AG10803 (cell line): ENCODE results near the gene LHFPL3.
"Not testable (repeated sequence)": the region's sequence is repeated elsewhere in the genome, so short reads cannot be mapped to it uniquely, and the experiment has no call there.

ENCODE experiments used
- DNase-seq: peaks from one replicate; pipeline ENCODE4 v3.0.0; 2010; ENCODE audit warnings: low read depth
- H3K4me3 ChIP-seq: 2 replicates; pipeline ENCODE4 v1.5.1; 2011; ENCODE audit warnings: mild to moderate bottlenecking, low read length, control low read depth
- TF ChIP-seq, protein P1 (sequence below): conservative IDR thresholded peaks from 2 replicates; pipeline ENCODE4 v1.5.1; 2011; ENCODE audit warnings: mild to moderate bottlenecking, low read length, control low read depth, inconsistent platforms

LHFPL3 gene

DNA sequence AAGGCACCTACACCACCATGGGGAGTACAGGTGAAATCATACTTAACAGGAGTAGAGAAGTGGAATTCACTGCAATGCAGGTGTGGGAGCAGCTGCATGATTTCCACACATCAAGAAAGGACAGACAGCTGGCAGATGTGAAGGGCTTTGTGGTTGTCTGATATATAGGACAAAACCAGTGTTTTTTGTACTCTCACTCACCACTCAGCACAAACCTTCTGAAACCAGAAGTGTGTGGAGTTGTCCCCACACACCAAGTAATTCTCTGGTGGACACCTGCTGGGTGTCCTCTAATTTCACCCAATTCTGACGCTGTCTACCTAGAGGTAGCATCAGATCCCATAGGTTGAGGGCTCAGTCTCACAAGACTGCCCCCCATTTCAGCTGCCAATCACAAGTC, 357.9 kb downstream of the LHFPL3 start:
- TF ChIP-seq, protein P1, sequence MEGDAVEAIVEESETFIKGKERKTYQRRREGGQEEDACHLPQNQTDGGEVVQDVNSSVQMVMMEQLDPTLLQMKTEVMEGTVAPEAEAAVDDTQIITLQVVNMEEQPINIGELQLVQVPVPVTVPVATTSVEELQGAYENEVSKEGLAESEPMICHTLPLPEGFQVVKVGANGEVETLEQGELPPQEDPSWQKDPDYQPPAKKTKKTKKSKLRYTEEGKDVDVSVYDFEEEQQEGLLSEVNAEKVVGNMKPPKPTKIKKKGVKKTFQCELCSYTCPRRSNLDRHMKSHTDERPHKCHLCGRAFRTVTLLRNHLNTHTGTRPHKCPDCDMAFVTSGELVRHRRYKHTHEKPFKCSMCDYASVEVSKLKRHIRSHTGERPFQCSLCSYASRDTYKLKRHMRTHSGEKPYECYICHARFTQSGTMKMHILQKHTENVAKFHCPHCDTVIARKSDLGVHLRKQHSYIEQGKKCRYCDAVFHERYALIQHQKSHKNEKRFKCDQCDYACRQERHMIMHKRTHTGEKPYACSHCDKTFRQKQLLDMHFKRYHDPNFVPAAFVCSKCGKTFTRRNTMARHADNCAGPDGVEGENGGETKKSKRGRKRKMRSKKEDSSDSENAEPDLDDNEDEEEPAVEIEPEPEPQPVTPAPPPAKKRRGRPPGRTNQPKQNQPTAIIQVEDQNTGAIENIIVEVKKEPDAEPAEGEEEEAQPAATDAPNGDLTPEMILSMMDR, result no peak
- no peak for DNase-seq
- H3K4me3 ChIP-seq, result no peak overlapping the region

DNA sequence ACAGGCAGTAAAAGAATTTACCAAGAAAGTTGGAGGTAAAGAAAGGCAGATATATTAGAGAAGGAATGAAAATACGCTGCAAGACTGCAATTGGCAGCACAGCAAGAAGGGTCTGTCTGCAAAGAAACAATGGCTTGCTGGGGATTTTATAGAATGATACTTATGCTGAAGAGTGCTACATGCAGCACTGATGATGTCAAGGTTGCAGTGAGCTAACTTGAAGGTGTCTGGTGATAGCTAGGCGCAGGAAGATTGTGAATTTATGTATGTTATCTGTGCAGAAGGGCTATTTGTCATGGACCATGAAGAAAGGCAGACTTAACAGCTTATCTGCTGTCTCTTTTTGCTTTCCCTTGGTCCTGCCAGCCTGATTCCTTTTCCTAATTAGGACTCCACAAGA, 366.3 kb downstream of the LHFPL3 start:
- H3K4me3 ChIP-seq, result no peak overlapping the region
- TF ChIP-seq, protein P1, result no peak
- no peak for DNase-seq

DNA sequence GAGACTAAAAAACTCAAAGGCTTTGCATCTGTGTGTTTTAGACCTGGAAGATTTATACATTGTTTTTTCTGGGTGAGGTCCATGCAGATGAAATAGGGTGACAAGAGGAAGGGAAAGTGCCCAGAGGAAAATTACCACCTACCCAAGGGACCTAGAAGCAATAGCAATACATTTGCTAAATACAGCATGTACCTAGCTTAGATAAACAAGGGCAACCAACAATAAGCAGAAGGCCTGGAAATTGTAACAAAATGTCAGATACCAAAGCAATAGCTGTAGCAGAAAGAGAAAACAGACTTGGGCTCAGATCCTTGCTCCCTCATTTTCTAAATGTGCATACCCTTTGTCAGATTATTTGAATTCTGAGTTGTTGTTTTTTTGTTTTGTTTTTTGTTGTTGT, 367.2 kb downstream of the LHFPL3 start:
- no peak overlapping the region for H3K4me3 ChIP-seq
- no peak for DNase-seq
- TF ChIP-seq, protein P1, result no peak

DNA sequence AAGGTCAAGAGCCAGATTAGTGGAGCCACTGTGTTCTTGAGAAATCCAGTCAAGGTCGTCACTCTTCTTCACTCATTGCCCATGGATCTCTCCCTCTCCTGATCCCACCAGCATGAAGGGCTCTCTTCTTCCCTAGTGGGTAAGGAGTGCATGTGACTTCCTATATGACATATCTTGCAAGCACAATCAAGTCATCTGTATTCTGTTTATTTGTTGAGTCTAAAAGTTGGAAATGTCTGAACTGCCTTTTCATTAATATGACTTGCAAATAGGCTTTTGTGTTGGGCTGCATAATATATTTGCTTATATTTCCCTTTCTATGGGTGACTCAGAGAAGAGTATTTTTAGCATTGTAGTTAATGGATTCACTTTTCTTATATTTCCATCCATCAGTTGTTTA, 371.9 kb downstream of the LHFPL3 start:
- TF ChIP-seq, protein P1, result no peak
- DNase-seq, result no peak
- no peak overlapping the region for H3K4me3 ChIP-seq

DNA sequence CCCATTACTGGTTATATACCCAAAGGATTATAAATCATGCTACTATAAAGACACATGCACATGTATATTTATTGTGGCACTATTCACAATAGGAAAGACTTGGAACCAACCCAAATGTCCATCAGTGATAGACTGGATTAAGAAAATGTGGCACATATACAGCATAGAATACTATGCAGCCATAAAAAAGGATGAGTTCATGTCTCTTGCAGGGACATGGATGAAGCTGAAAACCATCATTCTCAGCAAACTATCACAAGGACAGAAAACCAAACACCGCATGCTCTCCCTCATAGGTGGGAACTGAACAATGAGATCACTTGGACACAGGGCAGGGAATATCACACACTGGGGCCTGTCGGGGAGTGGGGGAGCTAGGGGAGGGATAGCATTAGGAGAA, 392.6 kb downstream of the LHFPL3 start:
- DNase-seq, H3K4me3 ChIP-seq: not testable (repeated sequence)

DNA sequence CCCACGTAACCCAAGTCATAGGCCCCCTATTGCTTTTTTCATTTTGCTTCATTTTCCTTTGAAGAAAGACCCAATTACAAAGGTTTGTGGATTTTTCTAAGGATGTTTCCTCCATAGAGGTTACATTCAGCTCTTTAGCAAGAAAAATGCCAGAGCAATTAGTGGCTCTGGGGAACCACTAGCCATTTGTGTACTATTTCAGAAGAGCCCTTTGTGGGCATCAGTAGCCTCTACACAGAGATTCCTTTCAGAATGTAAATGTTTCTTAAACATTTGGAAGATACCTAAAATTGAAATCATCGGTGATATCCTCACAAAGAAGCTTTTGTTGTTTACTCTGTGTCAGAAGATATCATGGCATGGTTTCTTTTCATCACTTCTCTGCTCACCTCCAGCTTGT, 394.6 kb downstream of the LHFPL3 start:
- no peak for DNase-seq
- TF ChIP-seq, protein P1, result no peak
- no peak overlapping the region for H3K4me3 ChIP-seq

DNA sequence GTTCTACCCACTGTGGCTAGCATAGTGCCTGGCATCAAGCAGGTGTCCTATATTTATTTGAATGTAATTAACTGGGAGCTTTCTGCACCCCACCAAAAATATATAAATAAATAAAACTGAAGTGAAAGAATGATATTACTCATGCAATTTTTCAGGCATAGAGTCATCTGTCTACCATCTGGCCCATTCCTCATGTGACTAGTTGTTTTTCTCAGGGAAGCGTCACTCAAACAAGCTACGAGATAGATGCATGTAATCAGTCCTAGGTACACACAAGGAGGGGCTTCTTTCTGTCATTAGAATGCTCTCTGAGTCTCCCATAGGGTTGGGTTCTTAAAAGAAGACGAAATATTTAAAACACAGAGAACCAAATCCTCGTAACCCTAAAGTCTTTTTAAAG, 430.1 kb downstream of the LHFPL3 start:
- no peak overlapping the region for H3K4me3 ChIP-seq
- peak; percentile 3 for DNase-seq
- TF ChIP-seq, protein P1, result no peak

DNA sequence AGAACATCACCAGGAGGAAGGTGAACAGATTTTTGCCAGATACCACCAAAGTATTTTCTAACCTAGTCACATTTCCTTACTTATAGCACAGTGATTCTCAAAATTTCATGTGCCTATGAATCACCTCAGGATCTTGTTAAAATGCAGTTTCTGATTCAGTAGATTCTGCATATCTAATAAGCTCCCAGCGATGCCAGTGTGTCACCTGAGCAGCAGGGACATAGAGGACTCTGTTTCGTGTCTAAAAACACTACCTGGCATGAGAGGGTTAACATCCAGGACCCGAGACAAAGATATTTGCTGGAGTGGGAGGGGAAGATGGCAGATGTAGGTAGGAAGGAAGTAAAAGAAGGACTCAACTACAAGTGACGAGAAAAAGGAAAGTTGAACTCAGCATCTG, 433.5 kb downstream of the LHFPL3 start:
- DNase-seq, result no peak
- H3K4me3 ChIP-seq, result no peak overlapping the region
- TF ChIP-seq, protein P1, result no peak
